HG02759 (cell line): Measurements from ENCODE around the gene MT1H.
"Not testable (repeated sequence)": the region's sequence is repeated elsewhere in the genome, so short reads cannot be mapped to it uniquely, and the experiment has no call there.

Experiments
- ATAC-seq: cut with Tn5 transposase; IDR thresholded peaks from one replicate; pipeline ENCODE4 v1.9.1; 2021; ENCODE audit warnings: mild to moderate bottlenecking, moderate library complexity; ENCODE audit not compliant: unreplicated experiment

MT1H gene

DNA sequence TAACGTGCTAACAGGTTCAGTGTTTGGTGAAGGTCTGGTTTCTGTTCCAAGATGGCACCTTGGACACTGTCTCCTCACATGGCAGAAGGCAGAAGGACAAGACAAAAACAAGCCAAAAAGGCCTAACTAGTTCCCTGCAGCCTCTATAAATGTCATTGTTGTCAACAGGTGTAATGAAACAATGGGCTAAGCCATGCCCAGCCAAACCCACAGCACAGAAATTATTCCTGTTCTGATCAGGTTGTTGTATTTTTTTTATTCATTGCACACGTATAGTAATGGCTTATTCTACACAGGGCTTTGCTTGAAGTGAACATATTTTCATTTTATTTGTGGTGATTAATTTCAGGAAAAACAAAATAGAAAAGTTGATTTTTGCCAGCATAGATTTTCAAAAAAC, 44.2 kb downstream of the MT1H start:
- no peak for ATAC-seq

DNA sequence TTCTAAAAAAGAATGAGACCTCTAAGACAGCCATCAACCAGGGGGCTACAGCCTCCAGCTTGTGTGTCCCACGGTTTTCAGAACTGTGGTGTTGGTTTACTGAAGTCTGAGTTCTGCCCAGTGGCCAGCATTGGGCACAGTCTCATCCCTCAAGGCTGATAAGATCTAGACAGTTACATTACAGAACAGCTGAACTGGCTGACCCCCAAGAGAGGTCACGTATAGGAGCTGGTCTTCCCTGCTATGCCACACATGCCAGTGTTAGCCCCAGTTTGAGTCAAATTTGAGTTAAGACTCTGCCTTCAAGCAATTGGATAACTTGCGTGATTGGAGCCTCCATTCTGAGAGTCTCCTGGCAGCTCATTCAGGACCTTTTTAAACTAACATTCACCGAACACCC, 45.5 kb downstream of the MT1H start:
- no peak for ATAC-seq

DNA sequence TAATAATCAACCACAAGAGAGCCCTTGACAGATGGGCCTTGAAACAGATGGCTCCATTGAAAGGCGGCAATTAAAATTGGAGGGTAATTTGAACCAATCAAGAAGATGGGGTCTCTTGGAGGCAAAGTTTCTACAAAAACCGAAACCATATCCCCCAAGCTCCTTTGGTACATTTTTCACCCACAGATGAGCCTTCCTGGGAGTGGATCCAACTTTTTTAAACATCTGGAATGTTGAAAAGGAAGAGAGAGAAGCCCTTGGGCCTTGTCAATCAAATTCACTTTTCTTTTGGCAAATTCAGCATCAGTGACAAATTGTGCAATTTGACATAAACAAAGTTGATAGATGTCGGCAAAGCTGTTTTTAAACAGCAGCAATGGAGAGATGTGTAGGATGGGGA, 47.1 kb downstream of the MT1H start:
- ATAC-seq, result no peak

GRCh38 chr16:56717532-56717931, 47.9 kb downstream of the MT1H start:
- ATAC-seq, result not testable (repeated sequence)
